ENCODE measurements around the gene LKAAEAR1.
"Not testable (repeated sequence)": the region's sequence is repeated elsewhere in the genome, so short reads cannot be mapped to it uniquely, and the experiment has no call there.

Gene LKAAEAR1

DNA sequence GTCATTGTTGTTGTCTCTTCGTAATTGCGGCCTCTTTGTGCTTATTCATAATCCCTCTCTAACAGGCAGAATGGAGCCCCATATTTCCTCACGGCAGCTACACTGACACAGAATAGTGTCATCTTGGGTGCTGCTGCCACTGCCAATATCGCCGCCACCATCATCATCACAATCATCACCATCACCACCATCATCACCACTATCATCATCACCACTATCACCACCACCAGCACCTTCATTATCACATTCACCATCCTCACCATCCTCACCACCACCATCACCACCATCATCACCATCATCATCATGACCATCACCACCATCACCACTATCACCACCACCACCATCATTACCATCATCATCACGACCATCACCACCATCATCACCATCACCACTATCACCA, 12.3 kb upstream of the LKAAEAR1 start:
- DNase-seq, result no peak

DNA sequence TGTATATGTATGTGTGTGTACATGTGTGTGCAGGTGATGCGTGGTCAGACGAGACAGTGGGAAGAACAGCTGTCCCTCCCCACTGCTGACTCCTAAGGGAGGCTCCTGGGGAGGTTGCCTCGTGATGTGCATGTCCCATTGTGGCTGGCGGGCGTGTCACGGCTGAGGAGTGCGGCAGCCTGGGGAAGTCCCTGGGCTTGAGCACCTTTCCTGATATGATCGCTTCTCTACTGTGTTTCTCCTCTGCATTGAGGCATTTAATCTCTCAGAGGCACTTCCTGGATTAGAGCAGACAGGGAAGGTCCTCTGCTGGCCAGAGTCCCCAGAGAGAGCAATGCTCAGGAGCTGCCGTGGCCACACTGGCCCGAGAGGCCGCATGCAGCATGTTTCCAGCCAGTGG, 11.7 kb upstream of the LKAAEAR1 start:
- no peak for DNase-seq

DNA sequence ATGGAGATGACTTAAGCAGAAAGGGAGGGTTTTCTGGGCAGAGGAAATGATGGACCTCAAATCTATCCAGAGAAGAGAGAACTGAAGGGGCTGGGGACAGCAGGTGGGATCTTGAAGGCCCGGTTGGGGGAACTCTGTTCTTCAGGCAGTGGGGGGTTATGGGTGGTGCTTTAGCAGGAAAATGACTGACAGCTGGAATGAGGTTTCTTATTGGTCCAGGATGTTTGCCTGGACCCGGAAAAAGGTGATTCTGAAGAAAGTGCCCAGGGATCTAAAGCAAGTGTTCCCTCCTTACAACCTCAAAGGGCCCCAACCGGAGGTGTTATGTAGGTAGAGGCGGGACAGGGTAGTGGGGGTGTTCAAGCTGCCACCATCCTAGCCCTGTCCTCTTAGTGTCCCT, 11.3 kb upstream of the LKAAEAR1 start:
- no peak for DNase-seq

DNA sequence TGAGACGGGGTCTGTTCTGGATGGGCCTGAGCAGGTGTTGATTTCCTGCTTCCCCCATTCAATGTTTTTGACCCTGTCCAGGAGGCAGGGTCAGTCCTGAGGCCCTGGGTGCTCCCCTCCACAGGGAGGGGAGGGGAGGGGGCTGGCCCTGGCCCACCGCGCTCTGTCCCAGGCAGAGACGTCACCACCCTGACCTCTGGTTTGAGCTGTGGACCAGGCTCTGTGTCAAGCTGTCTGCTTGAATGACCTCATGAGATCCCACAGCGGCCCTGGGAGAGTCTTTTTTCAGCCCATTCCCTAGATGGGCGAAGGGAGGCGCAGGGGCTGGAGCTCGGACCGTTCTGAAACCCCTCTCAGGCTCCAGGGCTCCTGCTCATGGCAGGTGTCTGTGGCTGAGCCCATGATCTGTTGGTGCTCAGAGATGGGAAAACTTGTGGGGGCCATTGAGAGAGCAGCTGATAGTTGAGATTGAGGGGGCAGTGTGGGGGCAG, 8.9 kb upstream of the LKAAEAR1 start:
- no peak for DNase-seq

DNA sequence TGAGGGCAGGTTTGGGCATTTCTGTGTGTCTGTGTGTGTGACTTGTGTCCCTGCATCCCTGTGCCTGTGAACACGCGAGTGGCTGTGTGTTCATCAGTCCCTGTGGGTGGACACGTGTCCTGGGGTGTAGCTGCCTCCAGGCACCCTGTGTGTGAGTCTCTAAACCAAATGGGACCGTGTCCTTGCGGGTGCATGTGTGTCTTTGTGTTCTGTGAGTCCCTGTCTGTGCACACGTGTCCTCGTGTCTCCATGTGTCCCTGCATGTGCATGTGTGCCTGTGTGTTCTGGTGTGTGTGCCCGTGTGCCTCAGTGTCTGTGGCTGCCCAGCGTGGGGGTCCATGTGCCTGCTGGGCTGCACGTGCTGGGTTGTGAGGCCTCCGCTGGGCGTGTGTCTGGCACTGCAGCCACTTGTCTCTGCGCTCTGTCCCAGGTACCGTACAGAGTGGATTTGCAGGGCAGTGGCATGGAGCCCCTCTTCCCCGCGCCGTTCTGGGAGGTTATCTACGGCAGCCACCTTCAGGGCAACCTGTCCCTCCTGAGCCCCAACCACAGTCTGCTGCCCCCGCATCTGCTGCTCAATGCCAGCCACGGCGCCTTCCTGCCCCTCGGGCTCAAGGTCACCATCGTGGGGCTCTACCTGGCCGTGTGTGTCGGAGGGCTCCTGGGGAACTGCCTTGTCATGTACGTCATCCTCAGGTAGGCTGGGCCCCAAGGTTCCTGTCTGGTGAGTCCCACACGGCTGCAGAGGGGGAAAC, 8.2 kb upstream of the LKAAEAR1 start:
- no peak for DNase-seq

DNA sequence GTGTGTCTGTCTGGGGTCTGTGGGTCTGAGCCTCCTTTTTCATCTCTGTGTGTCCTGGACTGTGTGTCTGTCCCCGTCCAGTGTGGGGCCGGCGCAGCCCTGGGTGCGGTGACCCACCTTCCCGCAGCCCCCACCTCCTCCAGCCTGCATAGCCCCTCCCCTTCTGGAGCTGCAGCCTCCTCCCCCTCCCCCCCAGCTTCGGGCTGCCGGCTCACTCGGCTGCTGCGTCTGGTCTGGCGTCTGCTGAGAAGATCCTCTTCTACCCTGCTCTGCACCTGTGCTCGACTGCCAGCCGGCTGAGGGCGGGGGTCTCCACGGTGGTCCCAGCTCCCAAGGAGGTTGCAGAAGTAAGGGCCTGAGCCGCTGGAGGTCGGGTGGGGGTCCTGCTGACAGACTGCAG, 7.6 kb upstream of the LKAAEAR1 start:
- DNase-seq, result no peak

DNA sequence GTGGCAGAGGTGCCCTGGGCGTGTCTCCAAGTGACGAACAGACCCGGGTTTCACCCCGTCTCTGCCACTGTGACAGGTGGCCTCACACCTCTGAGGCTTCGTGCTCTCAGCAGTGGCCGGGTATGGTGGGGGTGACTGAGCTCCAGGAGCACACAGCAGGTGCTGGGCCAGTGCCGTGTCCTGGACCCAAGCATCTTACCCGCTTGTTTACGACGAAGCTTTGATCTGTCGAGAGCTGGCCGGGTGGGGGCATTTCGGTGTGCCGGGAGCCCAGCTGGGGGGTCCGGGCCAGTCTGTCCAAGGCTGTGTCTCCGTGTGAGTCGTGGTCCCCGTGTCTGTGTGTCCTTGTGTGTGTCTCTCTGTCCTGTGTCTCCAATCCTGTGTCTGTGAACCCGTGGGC, 7.1 kb upstream of the LKAAEAR1 start:
- DNase-seq, result no peak

DNA sequence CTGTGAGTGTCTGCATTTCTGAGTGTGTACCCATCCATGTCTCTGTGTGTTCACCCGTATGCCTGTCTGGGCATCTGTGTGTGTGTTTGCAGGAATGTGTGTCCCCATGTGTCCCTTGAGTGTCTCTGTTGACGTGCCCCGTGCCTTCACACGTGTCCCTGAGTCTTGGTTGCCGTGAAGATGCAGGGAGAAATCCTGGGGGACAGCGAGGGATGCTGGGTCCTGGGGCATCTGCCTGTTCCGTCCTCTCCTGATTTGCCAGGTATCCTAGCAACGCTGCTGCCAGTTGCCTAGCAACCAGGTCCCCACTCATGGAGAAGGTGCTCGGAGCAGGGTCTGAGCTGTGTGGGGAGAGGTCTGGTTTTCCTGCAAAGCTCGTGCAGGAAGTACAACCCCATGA, 6.0 kb upstream of the LKAAEAR1 start:
- DNase-seq, result no peak

DNA sequence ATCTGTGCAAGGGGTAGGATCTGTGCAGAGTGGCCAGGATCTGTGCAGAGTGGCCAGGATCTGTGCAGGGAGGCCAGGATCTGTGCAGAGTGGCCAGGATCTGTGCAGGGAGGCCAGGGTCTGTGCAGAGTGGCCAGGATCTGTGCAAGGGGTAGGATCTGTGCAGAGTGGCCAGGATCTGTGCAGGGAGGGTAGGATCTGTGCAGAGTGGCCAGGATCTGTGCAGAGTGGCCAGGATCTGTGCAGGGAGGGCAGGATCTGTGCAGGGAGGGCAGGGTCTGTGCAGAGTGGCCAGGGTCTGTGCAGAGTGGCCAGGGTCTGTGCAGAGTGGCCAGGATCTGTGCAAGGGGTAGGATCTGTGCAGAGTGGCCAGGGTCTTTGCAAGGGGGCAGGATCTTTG, 4.4 kb upstream of the LKAAEAR1 start:
- not testable (repeated sequence) for DNase-seq

DNA sequence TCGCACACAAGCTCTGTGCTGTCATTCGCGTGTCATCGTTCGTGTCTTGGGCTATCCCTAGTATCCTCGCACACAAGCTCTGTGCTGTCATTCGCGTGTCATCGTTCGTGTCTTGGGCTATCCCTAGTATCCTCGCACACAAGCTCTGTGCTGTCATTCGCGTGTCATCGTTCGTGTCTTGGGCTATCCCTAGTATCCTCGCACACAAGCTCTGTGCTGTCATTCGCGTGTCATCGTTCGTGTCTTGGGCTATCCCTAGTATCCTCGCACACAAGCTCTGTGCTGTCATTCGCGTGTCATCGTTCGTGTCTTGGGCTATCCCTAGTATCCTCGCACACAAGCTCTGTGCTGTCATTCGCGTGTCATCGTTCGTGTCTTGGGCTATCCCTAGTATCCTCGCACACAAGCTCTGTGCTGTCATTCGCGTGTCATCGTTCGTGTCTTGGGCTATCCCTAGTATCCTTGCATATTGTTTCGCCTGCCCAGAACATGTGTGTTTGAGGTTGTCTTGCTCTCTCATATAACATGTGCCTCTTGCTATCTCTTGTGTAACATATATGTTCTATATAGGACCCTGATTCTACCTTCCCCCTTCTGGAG, 3.1 kb upstream of the LKAAEAR1 start:
- not testable (repeated sequence) for DNase-seq

DNA sequence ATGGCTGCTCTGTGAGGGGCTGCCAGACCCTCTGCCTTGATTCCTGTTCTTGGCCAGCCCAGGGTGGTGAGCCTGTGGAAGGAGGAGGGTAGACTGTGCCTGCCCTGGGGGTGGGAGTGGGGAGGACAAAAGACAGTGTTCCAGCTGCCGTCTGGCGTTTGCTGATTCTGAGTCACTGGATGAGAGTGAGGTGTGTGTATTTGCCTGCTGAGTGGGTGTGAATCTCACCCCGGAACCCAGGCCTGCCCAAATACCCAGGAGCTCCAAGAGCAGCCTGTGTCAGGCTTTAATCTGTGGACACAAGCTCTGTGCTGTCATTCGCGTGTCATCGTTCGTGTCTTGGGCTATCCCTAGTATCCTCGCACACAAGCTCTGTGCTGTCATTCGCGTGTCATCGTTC, 2.6 kb upstream of the LKAAEAR1 start:
- DNase-seq, result no peak

DNA sequence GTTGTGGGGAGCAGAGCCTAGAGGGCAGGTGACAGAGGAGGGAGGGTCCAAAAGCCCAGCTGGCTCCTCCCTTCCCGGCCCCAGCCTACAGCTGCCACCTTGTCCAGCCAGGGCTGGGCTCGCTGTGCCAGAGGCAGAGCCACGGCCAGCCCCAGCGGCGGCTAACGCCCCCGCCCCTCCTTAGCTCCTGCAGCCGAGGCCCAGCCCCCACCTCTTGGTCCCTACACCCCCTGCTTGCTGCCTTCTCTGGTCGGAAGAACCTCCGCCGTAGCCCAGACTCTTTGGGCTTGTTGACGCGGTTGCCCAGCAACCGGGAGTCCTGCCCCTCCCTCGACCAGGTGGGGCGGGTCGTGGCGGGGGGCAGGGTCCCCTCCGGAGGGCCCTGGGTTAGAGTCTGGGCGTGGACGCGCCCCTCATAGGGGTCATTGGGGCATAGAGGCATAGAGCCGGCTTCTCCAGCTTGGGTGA, 521 bp upstream of the LKAAEAR1 start:
- no peak for DNase-seq

DNA sequence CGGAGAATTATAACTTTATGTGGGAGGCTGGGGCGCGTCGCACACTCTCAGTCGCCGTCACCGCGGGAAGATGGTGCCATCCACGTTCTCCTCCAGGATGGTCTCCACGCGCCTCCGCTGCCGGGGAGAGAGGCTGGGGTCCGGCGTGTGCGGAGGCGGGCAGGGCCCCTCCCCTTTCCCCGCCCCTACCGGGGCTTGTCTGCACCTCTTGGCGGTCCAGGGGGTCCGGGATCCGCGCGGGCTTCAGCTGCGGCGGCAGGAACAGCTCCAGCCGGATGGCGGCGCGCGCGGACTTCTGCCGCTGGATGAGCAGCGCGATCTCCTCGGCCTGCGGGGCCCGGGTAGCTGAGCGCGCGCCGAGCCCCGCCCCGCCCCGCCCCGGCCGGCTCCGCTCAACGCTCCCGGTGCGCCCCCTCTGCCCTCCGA, 807 bp downstream of the LKAAEAR1 start:
- peak; percentile 28 for DNase-seq

DNA sequence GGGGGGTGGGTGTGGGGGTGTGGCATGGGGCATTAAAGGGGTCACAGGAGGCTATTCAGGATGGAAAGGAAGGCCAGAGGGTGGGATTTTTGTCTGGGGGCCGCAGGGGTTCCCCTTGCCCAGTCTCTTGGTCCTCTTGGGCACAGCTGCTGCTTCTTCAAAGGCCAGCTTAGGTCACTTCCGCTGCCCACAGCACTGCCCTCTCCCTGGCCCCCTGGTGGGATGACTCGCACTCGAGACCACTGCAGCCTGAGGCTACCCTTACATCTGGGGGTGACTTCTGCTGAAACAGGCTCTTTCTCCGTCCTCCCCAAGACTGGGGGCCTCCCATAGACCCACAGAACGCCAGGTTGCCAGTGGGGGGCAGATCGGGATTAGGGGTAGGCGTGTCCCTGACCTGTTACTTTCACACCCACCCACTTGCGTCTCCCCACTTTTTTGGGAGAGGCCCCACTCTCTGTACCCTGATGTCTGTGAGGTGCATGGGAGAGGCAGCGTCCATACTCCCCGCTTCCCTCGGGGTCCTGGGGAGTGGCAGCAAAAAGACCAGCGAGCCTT, 1.3 kb downstream of the LKAAEAR1 start:
- no peak for DNase-seq

DNA sequence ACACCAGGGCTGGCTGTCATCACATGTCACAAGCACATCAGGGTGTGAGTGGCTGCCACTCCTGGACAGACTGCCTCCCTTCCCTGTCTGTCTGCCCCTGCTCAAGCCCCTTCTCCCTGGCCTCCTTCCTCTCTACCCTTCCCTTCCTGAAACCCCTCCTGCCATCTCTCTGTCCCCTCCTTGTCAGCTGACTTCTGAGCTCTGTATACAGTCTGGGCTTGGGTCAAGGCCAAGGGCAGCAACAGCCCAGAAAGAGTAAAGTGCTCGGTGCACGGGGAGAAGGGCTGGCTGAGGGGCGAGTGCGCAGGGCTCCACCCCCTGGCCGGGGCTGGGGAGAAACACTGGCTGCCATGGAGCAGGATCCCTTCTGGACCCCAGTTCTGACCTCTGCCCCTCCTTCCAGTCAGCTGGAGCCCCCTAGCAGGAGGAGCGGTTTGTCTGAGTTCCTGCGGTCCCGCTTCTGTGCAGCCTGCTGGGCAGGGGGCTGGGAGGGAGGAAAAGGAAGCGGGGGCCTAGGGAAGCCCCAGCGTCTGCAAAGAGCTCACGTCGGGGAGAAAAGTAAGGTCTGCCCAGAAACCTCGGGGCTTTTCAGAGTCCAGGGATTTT, 2.0 kb downstream of the LKAAEAR1 start:
- no peak for DNase-seq

DNA sequence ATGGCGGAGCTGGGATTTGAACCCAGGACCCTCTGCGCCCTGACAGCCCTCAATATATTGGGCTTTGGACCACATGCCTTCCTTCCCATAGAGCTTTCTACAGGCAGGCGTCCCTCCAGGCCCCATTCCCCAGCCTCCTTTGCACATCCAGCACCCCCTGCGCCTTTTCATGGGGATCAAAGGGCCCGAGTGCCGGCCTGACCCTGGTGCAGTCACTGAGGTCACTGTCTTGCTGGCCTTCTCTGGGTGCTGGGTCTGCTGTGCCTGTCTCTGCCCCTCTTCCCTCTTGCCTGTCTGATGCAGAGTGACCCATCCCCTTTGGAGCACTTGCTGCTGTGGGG, 2.6 kb downstream of the LKAAEAR1 start:
- no peak for DNase-seq

DNA sequence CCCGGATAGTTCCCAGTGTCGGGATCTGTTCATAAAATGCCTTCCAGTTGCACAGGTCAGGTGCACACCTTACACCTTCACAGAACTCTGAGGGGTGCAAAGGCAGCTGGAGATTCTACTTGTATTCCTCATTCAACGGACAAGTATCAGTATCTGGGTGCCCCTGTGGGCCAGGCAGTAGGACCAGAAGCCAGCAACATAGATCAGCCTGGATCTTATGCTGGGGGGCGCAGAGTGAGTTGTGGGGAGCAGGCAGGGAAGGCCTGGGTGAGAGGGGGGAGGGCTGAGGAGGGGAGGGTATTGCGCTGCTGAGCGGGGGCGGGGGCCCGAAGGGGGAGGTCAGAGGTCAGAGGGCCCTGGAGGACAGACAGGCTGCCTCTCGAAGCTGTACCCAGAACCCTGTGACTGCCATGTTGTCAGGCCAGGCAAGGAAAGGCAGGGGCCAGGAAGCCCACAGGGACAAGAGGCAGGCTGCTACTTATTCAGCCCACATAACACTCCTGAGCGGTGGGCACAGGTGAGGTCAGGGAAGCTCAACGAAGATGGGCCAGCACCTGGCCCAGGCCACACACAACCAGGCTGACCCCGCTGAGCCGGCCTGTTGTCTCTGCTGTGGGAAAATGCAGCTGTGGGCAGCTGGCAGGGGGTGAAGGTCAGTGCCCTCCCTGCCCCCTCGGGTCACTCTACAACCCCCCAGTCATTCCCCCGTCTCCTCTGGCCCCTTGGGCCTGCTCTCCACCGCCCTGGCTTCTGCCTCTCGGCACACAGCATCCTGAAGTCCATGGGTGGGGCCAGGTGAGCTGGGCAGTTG, 3.2 kb downstream of the LKAAEAR1 start:
- DNase-seq, result no peak

DNA sequence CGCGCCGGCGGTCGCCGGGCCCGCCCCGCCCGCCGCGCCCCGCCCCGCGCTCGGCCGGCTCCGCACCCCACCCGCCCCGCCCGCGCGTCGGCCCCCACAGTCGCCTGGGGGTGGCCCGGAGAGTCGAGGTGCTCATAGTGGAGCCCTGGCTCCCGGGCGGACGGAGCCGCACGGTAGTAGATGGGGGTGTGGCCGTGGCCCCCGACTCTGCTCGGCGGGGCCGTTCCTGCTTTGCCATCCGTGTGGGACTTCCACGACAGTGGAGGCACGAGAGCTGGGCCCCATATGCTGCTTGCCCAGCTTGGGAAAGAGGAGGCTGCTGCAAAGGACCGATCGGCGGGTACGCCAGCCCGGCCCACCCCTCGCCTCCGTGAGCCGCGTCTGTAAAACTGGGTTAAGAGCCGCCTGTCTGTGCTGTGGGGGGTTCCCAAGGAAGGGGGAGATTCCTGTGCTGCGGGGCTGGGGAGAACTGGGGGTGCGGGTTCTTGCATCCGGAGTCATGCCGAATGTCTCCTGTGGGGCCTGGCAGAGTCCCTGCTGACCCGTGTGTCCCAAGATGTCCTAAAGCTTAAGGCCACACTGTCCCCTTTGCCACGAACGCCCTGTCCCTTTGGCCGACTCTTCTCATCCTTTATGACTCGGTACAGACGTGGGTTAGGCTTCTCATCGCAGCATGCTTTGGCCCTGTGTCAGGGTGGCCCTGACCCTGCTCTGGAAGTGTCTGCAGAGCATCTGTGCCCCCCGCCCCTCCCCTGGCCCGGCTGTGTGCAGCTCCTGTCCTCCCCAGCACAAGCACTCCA, 4.0 kb downstream of the LKAAEAR1 start, which contains the start of gene OPRL1:
TSS of gene OPRL1 (plus strand) at position 70 of the 800 bp plus-strand sequence. CDS start 12,639 bp downstream, outside the sequence.
- peak; percentile 56 for DNase-seq

DNA sequence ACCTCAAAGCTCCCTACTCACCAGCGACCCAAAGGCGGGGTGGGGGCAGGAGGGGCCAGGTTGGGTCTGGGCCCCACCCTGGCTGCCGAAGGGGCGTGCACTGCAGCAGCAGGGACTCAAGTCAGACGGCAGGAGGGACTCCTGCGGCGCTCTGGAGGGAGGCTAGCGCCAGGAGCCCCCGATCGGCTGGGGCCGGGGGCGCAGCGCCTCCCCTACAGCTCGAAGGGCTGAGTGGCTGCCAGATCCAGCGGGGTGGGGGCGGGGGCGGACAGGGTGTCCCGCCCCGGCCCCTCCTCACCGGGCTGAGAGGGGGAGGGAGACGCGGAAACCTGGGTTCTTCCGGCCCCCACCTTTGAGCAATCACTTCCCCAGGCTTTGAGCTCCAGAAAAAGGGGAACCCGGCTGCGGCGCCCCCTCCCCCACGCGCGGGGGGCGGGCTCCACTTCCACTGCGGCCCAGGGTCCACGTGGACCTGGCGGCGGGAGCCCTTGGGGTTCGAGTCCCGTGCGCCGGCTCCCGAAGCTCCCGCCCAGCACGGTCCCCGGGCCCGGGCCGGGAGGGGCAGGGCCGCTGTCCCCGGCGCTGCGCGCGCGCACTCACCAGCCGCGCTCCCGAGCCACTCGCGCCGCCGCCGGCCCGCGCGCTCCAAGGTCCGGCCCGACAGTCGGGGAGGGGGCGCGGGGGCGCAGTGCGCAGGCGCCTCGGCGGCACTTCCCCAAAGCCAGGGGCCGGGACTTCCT, 4.8 kb downstream of the LKAAEAR1 start, which contains the start of gene RGS19:
TSS of gene RGS19 (minus strand) at position 246 of the 740 bp plus-strand sequence. CDS start 2,632 bp downstream, outside the sequence.
- DNase-seq, result peak; percentile 51

DNA sequence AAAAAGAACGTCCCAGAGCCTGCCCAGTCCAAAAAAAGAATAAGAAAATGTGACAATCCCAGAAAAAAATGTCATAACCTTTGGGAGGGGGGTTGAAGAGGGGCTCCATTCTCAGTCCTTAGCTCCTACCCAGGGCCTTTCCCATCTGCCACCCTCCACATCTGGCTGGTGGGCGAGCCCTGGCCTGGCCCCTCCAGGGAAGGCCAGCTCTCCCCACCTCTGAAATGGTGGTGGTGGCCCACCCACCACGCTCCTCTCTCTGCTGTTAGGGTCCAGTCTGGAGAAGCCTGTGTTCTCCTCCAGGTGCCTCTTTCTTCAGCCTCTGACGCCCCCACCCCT, 5.3 kb downstream of the LKAAEAR1 start:
- no peak for DNase-seq
